Fibroblast of peridontal ligament (primary cell): ENCODE results near the gene RAB3IL1.

ENCODE experiments used
- DNase-seq: peaks from one replicate; pipeline ENCODE4 v3.0.0-alpha.2; 2010; ENCODE audit errors: extremely low read depth

Gene RAB3IL1

DNA sequence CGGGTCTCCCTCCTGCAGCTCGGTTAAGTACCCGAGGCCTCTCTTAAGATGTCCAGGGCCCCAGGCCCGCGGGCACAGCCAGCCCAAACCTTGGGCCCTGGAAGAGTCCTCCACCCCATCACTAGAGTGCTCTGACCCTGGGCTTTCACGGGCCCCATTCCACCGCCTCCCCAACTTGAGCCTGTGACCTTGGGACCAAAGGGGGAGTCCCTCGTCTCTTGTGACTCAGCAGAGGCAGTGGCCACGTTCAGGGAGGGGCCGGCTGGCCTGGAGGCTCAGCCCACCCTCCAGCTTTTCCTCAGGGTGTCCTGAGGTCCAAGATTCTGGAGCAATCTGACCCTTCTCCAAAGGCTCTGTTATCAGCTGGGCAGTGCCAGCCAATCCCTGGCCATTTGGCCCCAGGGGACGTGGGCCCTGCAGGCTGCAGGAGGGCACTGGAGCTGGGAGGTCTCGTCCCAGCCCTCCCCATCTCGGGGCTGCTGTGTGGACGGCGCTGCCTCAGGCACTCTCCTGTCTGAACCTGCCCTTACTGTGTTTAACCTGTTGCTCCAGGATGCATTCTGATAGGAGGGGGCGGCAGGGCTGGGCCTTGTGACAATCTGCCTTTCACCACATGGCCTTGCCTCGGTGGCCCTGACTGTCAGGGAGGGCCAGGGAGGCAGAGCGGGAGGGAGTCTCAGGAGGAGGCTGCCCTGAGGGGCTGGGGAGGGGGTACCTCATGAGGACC lies 51.0 kb downstream of the RAB3IL1 start:
- DNase-seq = no peak

DNA sequence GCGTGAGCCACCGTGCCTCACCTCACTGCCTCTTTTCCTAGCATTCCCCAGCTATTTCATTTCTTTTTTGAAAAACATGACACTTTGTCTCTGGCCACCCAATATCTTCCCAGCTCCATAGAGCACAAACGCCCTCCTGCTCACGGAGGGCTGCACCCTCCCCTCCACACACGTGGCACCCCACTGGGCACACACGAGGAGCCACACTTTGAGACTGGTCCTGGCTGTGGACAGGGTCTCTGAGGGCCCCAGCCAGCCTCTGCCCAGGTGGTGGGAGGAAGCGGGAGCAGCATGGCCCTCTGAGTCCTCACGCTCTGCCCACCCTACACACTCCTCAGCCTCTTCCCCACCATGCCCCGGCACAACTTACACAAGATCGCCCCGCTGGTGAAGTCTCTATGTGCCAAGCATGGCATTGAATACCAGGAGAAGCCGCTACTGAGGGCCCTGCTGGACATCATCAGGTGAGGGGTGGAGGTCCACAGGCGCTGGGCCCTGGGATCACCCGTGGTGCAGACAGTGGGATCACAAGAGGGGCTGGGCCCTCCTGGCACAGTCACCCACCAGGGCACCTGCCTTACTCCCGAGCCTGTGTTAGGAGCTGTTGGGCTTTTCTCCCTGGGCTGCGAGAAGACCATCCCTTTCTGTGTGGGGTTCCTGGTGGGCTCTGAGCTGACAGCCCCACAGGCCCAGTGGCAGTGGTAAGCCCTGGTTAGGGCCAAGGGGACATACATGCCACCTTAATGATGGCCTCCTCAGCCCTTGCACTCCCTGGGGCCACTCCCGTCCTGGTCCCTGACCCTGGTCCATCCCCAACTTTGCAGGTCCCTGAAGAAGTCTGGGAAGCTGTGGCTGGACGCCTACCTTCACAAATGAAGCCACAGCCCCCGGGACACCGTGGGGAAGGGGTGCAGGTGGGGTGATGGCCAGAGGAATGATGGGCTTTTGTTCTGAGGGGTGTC lies 52.3 kb downstream of the RAB3IL1 start:
- no peak for DNase-seq

DNA sequence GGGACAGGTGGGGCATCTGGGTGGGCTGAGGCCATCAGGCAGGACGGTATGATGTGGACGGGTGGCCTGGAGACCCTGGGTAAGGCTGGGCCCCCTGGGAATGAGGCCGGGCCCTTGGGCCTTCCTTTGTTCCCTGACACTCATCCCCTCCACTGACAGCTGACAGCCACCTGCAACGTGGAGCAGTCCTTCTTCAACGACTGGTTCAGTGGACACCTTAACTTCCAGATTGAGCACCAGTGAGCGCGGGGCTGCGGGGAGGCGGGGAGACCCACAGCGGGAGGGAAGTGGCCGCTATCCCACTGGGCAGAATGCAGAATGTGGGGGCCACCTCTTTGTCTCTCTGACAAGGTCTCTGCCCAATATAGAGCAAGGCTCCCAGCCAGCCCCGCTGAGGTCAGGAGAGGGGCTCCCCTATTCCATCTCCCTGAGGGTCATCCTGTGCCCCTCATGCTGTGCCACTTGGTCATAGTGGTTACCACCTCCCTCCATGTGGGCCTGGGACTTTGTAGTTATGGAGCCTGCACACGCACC lies 53.8 kb downstream of the RAB3IL1 start:
- DNase-seq = no peak

DNA sequence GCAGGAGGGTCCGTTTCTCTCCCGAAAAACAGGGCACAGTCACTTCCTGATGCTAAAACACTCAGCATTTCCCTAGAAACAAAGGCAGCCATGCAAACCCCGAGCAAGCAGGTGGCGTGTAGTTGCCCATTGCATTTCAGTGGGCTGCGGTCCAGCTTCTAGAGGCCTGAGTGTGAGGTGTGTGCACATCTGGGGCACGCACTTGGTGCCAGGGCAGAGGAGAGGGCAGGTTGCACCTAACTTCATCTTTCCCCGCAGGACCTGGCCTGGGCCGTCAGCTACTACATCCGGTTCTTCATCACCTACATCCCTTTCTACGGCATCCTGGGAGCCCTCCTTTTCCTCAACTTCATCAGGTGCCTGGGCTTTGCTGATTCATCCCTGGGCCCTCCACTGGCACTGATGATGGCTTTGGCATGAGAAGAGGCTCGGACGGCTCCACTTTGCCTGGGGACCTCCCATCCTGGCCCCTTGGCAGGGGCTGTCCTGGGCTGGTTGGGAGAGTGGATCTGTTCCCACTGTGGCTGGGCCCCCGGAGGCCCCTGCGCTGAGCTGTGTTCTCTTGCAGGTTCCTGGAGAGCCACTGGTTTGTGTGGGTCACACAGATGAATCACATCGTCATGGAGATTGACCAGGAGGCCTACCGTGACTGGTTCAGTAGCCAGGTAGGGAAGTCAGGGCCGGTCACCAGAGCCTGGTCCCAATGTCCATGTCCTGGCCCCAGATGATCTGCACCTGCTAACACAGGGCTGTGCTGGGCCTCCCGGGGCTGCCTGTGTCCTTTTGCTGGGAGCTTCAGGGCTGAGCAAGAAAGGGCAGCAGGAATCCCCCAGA lies 54.4 kb downstream of the RAB3IL1 start:
- DNase-seq = no peak

DNA sequence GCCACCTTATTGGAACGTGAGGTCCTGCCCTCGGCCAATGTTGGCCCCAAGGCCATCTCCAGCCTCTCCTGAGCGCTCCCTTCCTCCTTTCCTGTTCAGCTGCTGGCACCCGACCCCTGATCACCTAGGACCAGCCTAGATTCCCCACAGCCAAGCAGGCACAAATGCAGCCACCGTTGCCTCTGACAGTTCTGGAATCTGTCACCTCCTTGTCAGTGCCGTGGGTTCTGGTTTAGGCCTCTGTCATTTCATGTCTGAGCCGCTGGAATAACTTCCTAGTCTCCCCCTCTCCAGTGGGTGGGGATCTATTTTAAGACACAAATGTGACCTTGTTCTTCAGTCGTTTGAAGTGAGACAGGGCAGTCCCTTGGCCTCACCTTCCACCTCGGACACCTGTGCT lies 55.7 kb downstream of the RAB3IL1 start:
- no peak for DNase-seq

DNA sequence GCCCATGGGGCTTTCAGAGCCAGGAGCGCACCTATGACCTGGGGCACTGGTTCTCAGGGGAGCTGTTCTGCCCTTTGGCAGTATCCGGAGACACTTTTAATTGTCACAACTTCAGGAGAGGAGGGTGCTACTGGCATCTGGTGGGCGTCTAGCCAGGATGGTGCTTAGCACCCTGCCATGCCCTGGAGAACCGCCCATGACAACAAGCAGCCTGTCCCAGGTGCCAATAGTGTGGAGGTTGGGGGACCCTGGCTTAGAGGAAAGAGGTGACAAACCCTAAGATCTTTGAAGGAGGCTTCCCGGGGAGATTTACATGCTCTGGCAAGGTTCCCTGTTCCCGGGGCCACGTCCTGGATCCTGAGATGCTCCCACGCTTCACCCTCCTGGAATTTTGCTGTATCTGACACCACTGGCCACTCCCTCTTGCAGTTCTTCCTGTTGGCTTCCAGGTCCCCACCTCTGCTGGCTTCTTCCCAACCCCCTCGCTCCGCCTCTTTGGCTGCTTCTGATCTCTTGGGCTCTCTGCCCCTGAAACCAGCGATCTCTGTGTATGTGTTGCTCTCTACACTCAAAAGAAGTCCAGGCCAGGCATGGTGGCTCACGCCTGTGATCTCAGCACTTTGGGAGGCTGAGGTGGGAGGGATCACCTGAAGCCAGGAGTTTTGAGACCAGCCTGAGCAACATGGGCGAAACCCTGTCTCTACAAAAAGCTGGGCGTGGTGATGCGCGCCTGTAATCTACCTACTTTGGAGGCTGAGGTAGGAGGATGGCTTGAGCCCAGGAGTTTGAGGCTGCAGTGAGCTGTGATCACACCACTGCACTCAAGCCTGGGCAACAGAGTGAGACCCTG lies 57.1 kb downstream of the RAB3IL1 start:
- no peak for DNase-seq

- no peak for DNase-seq
These were observed 61.3 kb downstream of the RAB3IL1 start for GRCh38 chr11:61855939-61856680.

DNA sequence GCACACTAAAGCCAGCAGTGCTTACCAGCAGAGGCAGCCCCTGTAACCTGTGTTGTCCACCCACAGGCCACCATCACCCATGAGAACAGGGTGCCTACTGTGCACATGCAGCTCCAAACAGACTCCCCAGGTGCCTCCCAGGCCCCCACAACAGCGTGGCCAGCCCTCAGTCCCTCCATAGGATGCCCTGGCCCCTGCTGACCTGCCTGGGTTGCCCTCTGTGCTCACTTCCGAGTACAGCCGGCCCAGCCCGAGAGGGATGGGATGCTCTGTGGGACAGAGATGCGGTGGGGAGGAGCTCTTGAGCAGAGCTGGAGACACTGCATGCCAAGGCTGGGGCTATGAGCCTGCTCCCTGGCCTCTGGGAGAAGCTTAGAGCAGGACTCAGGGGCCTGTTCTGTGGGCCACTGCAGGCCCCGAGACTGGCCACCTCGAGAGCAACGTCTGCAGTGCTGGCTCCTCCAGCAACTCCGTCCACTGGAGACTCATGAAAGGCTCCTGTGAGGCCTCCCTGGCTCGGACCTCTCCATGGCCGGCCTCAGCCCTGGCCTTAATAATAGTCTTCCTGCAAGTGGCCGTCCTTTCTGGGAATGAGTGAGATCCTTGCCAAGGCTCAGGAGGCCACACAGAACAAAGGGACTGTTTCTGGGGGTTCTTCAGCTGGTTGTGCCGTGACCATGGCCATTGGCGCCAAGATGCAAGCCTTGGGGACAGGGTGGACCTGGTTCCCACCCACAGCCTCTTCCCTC lies 62.2 kb downstream of the RAB3IL1 start:
- DNase-seq = no peak

DNA sequence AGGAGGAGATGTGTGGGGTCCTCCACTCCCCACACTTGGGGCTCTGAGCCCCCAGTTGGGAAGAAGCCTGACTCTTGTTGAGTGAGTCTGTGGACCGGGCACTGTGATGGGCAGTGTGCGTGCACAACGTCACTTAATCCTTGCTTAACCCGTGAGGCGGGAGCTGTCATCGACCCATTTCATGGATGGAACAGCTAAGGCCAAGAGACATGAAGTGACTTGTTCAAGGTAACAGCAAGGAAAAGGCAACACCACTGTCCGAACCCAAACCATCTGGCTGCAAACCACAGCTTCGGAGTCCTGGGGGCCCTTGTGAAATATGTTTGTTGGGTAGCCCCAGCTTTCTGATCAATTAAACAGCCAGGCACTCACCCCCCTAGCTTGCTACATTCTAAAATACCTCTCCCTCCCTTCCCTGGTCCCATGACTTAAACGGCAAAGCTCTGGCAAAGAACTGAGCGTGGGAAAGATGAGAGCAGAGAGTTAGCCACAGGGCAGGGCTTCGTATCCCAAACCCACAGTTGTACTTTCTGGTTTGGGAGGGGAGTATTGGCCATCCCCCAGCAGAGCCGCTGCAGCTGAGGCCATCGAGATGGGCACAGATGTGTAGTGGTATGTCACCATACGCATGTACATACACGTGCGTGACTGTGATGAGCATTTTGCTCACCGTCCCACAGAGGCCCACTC lies 63.0 kb downstream of the RAB3IL1 start:
- peak; percentile 19 for DNase-seq

GRCh38 chr11:61853698-61854169 lies 63.6 kb downstream of the RAB3IL1 start:
- DNase-seq = no peak

GRCh38 chr11:61851900-61852295 lies 65.5 kb downstream of the RAB3IL1 start:
- DNase-seq = no peak

GRCh38 chr11:61851113-61851899 lies 66.1 kb downstream of the RAB3IL1 start:
- no peak for DNase-seq

- no peak for DNase-seq
These were observed 66.7 kb downstream of the RAB3IL1 start for GRCh38 chr11:61850687-61851086.

- DNase-seq = no peak
These were observed 68.7 kb downstream of the RAB3IL1 start for GRCh38 chr11:61848631-61849030.

DNA sequence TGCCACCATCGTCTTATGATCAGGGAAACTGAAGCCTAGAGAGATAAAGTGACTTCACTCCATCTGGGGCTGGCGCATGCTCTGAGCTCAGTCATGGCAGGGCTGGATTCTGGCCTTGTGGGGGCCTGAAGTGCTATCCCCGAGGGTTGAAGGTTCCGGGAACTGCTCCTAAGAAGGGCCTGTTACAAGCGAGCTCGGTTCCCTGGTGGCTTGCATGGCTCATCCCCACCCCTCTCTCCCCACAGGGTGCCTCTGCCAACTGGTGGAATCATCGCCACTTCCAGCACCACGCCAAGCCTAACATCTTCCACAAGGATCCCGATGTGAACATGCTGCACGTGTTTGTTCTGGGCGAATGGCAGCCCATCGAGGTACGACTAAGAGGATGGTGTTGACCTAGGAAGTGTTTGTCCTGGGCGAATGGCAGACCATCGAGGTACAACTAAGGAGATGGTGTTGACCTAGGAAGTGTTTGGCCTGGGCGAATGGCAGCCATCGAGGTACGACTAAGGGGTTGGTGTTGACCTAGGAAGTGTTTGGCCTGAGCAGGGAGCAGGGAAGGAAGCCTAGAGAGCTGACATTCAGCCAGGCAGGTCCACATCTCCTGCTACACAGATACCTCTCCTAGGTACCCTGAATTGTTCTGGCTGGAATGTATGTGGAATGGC lies 69.3 kb downstream of the RAB3IL1 start:
- no peak for DNase-seq
